GM12878 (cell line): ENCODE results near the gene PADI2. TPM values are rescaled to one million over a fixed set of nuclear protein-coding genes. Genes with fewer than 3 reads are reported as not detected.

ENCODE experiments used
- ATAC-seq: fragments of 200-7000 bp; cut with Tn5 transposase; 3 replicates; pipeline ENCODE4 v1.9.1; 2020; ENCODE audit warnings: mild to moderate bottlenecking, moderate library complexity
- BruUV-seq: library from RNA; stranded (reverse); fragments of 400-500 nt; replicated peaks from 2 replicates; lab custom pipeline; 2021; lab: Mats Ljungman, UMichigan
- CTCF ChIA-PET: fragments of 300-600 bp; sonication (Branson Sonifier 250); formaldehyde crosslinking; extraction: SDS; loops from one replicate; lab custom pipeline; 2021; ENCODE audit warnings: inconsistent platforms; lab: Yijun Ruan, JAX
- POLR2A ChIA-PET: fragments of 350-600 bp; formaldehyde crosslinking; extraction: SDS; loops from one replicate; lab custom pipeline; 2021; ENCODE audit warnings: inconsistent platforms; lab: Charles Lee
- RAD21 ChIA-PET: fragments of 300-600 bp; sonication (Branson Sonifier 250); formaldehyde crosslinking; loops from one replicate; lab custom pipeline; 2023; ENCODE audit warnings: antibody characterized with exemption; ENCODE audit not compliant: unreplicated experiment; lab: Charles Lee
- SMC1A ChIA-PET: fragments of 300-600 bp; sonication (Branson Sonifier 250); formaldehyde crosslinking; loops from one replicate; lab custom pipeline; 2023; ENCODE audit not compliant: unreplicated experiment, uncharacterized antibody; lab: Charles Lee
- DNase-seq: peaks from one replicate; pipeline ENCODE4 v3.0.0-alpha.2; 2011; ENCODE audit warnings: low read depth, low spot score
- FAIRE-seq: peaks from 3 replicates; lab custom pipeline; 2011; peaks lifted over from hg19 to GRCh38; lab: Jason Lieb, UNC
- H2AFZ ChIP-seq: 2 replicates; pipeline ENCODE4 v1.6.0; 2011; ENCODE audit warnings: low read depth, low read length, control low read depth; ENCODE audit not compliant: control insufficient read depth
- H3K27ac ChIP-seq: 2 replicates; pipeline ENCODE4 v1.5.1; 2011; ENCODE audit warnings: control low read depth; ENCODE audit not compliant: control insufficient read depth, insufficient read depth
- H3K27me3 ChIP-seq, 2 experiments: replicated peaks in 1 of 2; 2 replicates each; pipeline versions ENCODE4 v1.6.0 to v1.6.1; 2011; ENCODE audit warnings: low read length in 1 of 2; ENCODE audit not compliant: control insufficient read depth in 2 of 2, insufficient read depth in 2 of 2
- H3K36me3 ChIP-seq, 2 experiments: 2 replicates each; pipeline ENCODE4 v1.5.1; 2011; ENCODE audit warnings: low read length in 1 of 2; ENCODE audit not compliant: control insufficient read depth in 2 of 2, insufficient read depth in 2 of 2
- H3K4me1 ChIP-seq: 2 replicates; pipeline ENCODE4 v1.6.1; 2011; ENCODE audit warnings: mild to moderate bottlenecking, low read length, moderate library complexity, mixed read lengths; ENCODE audit not compliant: control insufficient read depth, insufficient read depth
- H3K4me2 ChIP-seq: 2 replicates; pipeline ENCODE4 v1.6.0; 2011; ENCODE audit warnings: control low read depth; ENCODE audit not compliant: control insufficient read depth, insufficient read depth
- H3K4me3 ChIP-seq: fragments of 200-600 bp; sonication (generic); 2 replicates; pipeline ENCODE4 v1.5.1; 2016
- H3K79me2 ChIP-seq: 2 replicates; pipeline ENCODE4 v1.6.0; 2011; ENCODE audit warnings: low read length; ENCODE audit not compliant: control insufficient read depth, insufficient read depth
- H3K9ac ChIP-seq: 2 replicates; pipeline ENCODE4 v1.8.0; 2011; ENCODE audit warnings: low read length, control low read depth, mixed read lengths; ENCODE audit not compliant: control insufficient read depth, insufficient read depth
- H3K9me3 ChIP-seq: replicated peaks from 3 replicates; pipeline ENCODE4 v1.5.1; 2011; ENCODE audit warnings: mild to moderate bottlenecking, low read length; ENCODE audit not compliant: control insufficient read depth, insufficient read depth
- H4K20me1 ChIP-seq: 2 replicates; pipeline ENCODE4 v1.6.0; 2011; ENCODE audit not compliant: control insufficient read depth, insufficient read depth
- CREB1 ChIP-seq: IDR thresholded peaks from 2 replicates; pipeline ENCODE4 v1.6.1; 2012; ENCODE audit warnings: low read depth, mild to moderate bottlenecking, inconsistent platforms
- MEF2B ChIP-seq: fragments of 450-650 bp; IDR thresholded peaks from 2 replicates; pipeline ENCODE4 v1.6.1; 2018; ENCODE audit warnings: mild to moderate bottlenecking, moderate library complexity; ENCODE audit not compliant: partially characterized antibody, poor library complexity, severe bottlenecking
- PRDM15 ChIP-seq: fragments of 450-650 bp; formaldehyde crosslinking; IDR thresholded peaks from 2 replicates; pipeline ENCODE4 v1.4.0; 2020; ENCODE audit warnings: mild to moderate bottlenecking, moderate library complexity
- YY1 ChIP-seq: IDR thresholded peaks from 2 replicates; pipeline ENCODE4 v1.6.1; 2011; ENCODE audit warnings: low read depth, mild to moderate bottlenecking, low read length
- ZBED1 ChIP-seq: IDR thresholded peaks from 2 replicates; pipeline ENCODE4 v1.6.1; 2016; ENCODE audit warnings: borderline replicate concordance
- ZNF217 ChIP-seq: fragments of 450-650 bp; IDR thresholded peaks from 2 replicates; pipeline ENCODE4 v1.6.1; 2017; ENCODE audit warnings: antibody characterized with exemption, mild to moderate bottlenecking
- WGBS: methylation state at CpG from one replicate; pipeline ENCODE4 v1.1.6; 2016; ENCODE audit warnings: low lambda C conversion rate; ENCODE audit not compliant: insufficient replicate concordance, insufficient coverage; ENCODE audit errors: missing lambda C conversion rate; 5-methylcytosine and 5-hydroxymethylcytosine counted together
- in situ Hi-C: fragments of 300-500 bp; cut with MboI; formaldehyde crosslinking; loops from 9 replicates; pipeline ENCODE4 v1.14.3; 2018; ENCODE audit warnings: mixed read lengths
- intact Hi-C: fragments of 100-400 bp; cut with micrococcal nuclease; formaldehyde crosslinking; loops from one replicate; pipeline ENCODE4 v1.14.2; 2022; ENCODE audit not compliant: unreplicated experiment
- polyA plus RNA-seq, 11 experiments: library from polyadenylated mRNA; depleted of rRNA in 4 of 11; unstranded in 6 of 11; stranded (reverse) in 5 of 11; fragments of >200 nt; fragmentation: Nextera tagmentation in 4 of 11; fragmentation: Illumina TruSeq in 1 of 11; extraction: Ambion mirVana in 4 of 11; extraction: Trizol in 1 of 11; gene quantifications; 1 replicate in 1 of 11; 2 replicates in 10 of 11; pipeline versions ENCODE4 v1.2.1 to v1.2.3, GENCODE V29; 2011 to 2016; ENCODE audit warnings: inconsistent platforms in 2 of 11, missing spikeins in 2 of 11, low read depth in 1 of 11
- total RNA-seq, 4 experiments: library from RNA; depleted of rRNA in 3 of 4; stranded (reverse); fragments of >200 nt in 3 of 4; fragmentation: Illumina TruSeq in 1 of 4; extraction: Trizol in 1 of 4; gene quantifications; 2 replicates each; pipeline versions ENCODE4 v1.2.1 to v1.2.3, GENCODE V29; 2013 to 2021
- TF ChIP-seq, protein P1 (sequence below): fragments of 450-650 bp; formaldehyde crosslinking; IDR thresholded peaks from 2 replicates; pipeline ENCODE4 v1.5.0; 2022; ENCODE audit warnings: mild to moderate bottlenecking, missing genetic modification characterization

Gene PADI2
- total and polyA plus RNA-seq, 10 of the 15 experiments (the other 5 are each of a cell fraction or from before 2014, with no cell fraction given): 0.05 to 3.0 (median 0.10) TPM; not detected in 1

GRCh38 chr1:17139637-17140036 is 20.4 kb upstream of the PADI2 start:
- ChIA-PET RAD21 (interaction anchor here (0.9 to 3.4 kb wide), 4 partner anchors 9 to 68 kb away, joined by 3 to 58 read pairs (median 4); no protein-coding TSS in a partner anchor), POLR2A (interaction anchor here (0.6 to 3.4 kb wide), 4 partner anchors 11 to 236 kb away, joined by 3 to 23 read pairs (median 13); partner anchors contain the start of gene PADI2)

GRCh38 chr1:17137441-17137840 is 18.2 kb upstream of the PADI2 start:
- no peaks in the 10 kb centered on the region for H3K27me3 ChIP-seq
- ChIA-PET POLR2A (interaction anchor here (0.6 kb wide), 1 partner anchor 1294 kb away, joined by 3 read pairs; no protein-coding TSS in a partner anchor), RAD21 (interaction anchor here (1.1 kb wide), 1 partner anchor 9 kb away, joined by 3 read pairs; no protein-coding TSS in a partner anchor), SMC1A (interaction anchor here (0.9 to 7.8 kb wide), 4 partner anchors 10 to 99 kb away, joined by 3 to 119 read pairs (median 7); no protein-coding TSS in a partner anchor), CTCF (interaction anchor here (1.0 to 8.1 kb wide), 4 partner anchors 10 to 98 kb away, joined by 3 to 105 read pairs (median 6); no protein-coding TSS in a partner anchor)
- H3K27ac ChIP-seq: no peak overlapping the region
- no peaks in the 10 kb centered on the region; the same call in 2 of the 3 replicates for H3K9me3 ChIP-seq
- H3K79me2 ChIP-seq: no peaks in the 10 kb centered on the region
- FAIRE-seq (no peak), DNase-seq (no peak), ATAC-seq (no peak)
- no peak overlapping the region for H3K4me3 ChIP-seq
- BruUV-seq: no TSS peak
- H3K4me1 ChIP-seq: peaks cover 15% of the 10 kb centered on the region
- H3K4me2 ChIP-seq: no peak overlapping the region
- H4K20me1 ChIP-seq: no peaks in the 10 kb centered on the region
- no peak overlapping the region for H3K9ac ChIP-seq
- in situ Hi-C loops (no loop called here), intact Hi-C loops (no loop called here)
- H2AFZ ChIP-seq: no peak overlapping the region
- no peaks in the 10 kb centered on the region for H3K36me3 ChIP-seq
- 36% methylated on average over 6 of the region's 6 CpGs for WGBS
- TF ChIP-seq CREB1 (no peak), PRDM15 (CRISPR knock-in tag) (no peak), YY1 (no peak), ZBED1 (no peak), MEF2B (no peak)
- TF ChIP-seq, protein P1, sequence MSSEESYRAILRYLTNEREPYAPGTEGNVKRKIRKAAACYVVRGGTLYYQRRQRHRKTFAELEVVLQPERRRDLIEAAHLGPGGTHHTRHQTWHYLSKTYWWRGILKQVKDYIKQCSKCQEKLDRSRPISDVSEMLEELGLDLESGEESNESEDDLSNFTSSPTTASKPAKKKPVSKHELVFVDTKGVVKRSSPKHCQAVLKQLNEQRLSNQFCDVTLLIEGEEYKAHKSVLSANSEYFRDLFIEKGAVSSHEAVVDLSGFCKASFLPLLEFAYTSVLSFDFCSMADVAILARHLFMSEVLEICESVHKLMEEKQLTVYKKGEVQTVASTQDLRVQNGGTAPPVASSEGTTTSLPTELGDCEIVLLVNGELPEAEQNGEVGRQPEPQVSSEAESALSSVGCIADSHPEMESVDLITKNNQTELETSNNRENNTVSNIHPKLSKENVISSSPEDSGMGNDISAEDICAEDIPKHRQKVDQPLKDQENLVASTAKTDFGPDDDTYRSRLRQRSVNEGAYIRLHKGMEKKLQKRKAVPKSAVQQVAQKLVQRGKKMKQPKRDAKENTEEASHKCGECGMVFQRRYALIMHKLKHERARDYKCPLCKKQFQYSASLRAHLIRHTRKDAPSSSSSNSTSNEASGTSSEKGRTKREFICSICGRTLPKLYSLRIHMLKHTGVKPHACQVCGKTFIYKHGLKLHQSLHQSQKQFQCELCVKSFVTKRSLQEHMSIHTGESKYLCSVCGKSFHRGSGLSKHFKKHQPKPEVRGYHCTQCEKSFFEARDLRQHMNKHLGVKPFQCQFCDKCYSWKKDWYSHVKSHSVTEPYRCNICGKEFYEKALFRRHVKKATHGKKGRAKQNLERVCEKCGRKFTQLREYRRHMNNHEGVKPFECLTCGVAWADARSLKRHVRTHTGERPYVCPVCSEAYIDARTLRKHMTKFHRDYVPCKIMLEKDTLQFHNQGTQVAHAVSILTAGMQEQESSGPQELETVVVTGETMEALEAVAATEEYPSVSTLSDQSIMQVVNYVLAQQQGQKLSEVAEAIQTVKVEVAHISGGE (CRISPR knock-in tag): no peak

More at GRCh38 chr1:17139637-17140036, 20.4 kb upstream of the PADI2 start:
- intact Hi-C loops: no loop called here
- peaks cover 15% of the 10 kb centered on the region for H3K4me1 ChIP-seq
- no TSS peak for BruUV-seq
- H3K27ac ChIP-seq: no peak overlapping the region; the same call in 1 of the 2 replicates
- no peak for TF ChIP-seq ZNF217
- ChIA-PET CTCF (interaction anchor here (1.8 to 8.1 kb wide), 2 partner anchors 12 to 19 kb away, joined by 7 to 105 read pairs; no protein-coding TSS in a partner anchor), SMC1A (interaction anchor here (1.0 to 7.8 kb wide), 4 partner anchors 12 to 292 kb away, joined by 3 to 119 read pairs (median 26); no protein-coding TSS in a partner anchor)
- ATAC-seq (no peak), DNase-seq (no peak), FAIRE-seq (no peak)
- no peaks in the 10 kb centered on the region for H4K20me1 ChIP-seq
- H3K9ac ChIP-seq: no peak overlapping the region
- no peak overlapping the region for H3K4me3 ChIP-seq
- H3K79me2 ChIP-seq: no peaks in the 10 kb centered on the region
- no peaks in the 10 kb centered on the region for H3K36me3 ChIP-seq
- H2AFZ ChIP-seq: no peak overlapping the region
- no peaks in the 10 kb centered on the region for H3K27me3 ChIP-seq
- no peak overlapping the region for H3K4me2 ChIP-seq
- in situ Hi-C loops: no loop called here
- H3K9me3 ChIP-seq: no peaks in the 10 kb centered on the region; the same call in 2 of the 3 replicates
